Vagina (tissue), 2 donors: ENCODE results near the gene ANKS3.
A peak's percentile ranks its signal among the peaks of the same experiment; 100 is the strongest.

Source experiments
- POLR2A ChIP-seq, 2 donors: fragments of 450-650 bp; IDR thresholded peaks; one replicate each; pipeline ENCODE4 v1.6.1; 2017; ENCODE audit warnings: antibody characterized with exemption in 2 of 2, mild to moderate bottlenecking in 2 of 2, moderate library complexity in 2 of 2
- TF ChIP-seq, protein P1 (sequence below), 3 experiments: fragments of 450-650 bp in 2 of 3; fragments of 200-600 bp in 1 of 3; sonication (generic) in 1 of 3; IDR thresholded peaks; one replicate each; pipeline ENCODE4 v1.5.1; 2017 to 2019; ENCODE audit warnings: antibody characterized with exemption in 3 of 3, mild to moderate bottlenecking in 2 of 3, moderate library complexity in 2 of 3

DNA sequence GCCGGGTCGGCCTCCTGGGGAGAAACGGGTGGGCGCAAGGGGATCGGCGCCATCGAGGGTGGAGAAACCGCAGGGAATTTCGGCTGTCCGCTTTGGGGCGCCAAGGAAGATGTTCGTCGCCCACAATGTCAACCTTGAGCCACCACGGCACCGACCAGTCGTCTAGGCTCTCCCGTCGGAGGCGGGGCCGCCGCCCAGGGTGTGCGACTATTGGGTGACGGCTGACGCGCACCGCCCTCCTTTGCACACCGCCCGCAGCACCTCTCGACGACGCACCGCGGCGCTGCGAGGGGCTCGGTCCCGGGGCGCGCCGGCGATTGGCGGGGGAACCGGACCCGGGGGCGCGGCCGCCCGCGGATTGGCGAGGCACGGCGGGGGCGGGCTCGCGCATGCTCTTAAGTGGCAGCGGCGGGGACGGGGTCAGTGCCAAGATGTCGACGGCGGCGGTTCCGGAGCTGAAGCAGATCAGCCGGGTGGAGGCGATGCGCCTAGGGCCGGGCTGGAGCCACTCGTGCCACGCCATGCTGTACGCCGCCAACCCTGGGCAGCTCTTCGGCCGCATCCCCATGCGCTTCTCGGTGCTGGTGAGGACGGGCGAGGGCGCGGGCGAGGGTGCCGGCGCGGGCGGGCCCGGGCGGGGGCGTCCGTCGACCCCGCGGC is 40.6 kb downstream of the ANKS3 start, which contains the start of gene NUDT16L1:
- TF ChIP-seq, protein P1, sequence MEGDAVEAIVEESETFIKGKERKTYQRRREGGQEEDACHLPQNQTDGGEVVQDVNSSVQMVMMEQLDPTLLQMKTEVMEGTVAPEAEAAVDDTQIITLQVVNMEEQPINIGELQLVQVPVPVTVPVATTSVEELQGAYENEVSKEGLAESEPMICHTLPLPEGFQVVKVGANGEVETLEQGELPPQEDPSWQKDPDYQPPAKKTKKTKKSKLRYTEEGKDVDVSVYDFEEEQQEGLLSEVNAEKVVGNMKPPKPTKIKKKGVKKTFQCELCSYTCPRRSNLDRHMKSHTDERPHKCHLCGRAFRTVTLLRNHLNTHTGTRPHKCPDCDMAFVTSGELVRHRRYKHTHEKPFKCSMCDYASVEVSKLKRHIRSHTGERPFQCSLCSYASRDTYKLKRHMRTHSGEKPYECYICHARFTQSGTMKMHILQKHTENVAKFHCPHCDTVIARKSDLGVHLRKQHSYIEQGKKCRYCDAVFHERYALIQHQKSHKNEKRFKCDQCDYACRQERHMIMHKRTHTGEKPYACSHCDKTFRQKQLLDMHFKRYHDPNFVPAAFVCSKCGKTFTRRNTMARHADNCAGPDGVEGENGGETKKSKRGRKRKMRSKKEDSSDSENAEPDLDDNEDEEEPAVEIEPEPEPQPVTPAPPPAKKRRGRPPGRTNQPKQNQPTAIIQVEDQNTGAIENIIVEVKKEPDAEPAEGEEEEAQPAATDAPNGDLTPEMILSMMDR (IDR thresholded peaks at IDR 0.05): peak in 2 of 3 experiments; percentile 23 to 27
- peak in 1 of 2 donors; percentile 55 for TF ChIP-seq POLR2A (IDR thresholded peaks at IDR 0.05)
